ENCODE data around the gene TRIM17. TPM values are rescaled to one million over a fixed set of nuclear protein-coding genes. Genes with fewer than 3 reads are reported as not detected.
A peak's percentile ranks its signal among the peaks of the same experiment; 100 is the strongest.

TRIM17 gene
- total RNA-seq, 1 donor from 2014 or later, result 1.5 TPM

DNA sequence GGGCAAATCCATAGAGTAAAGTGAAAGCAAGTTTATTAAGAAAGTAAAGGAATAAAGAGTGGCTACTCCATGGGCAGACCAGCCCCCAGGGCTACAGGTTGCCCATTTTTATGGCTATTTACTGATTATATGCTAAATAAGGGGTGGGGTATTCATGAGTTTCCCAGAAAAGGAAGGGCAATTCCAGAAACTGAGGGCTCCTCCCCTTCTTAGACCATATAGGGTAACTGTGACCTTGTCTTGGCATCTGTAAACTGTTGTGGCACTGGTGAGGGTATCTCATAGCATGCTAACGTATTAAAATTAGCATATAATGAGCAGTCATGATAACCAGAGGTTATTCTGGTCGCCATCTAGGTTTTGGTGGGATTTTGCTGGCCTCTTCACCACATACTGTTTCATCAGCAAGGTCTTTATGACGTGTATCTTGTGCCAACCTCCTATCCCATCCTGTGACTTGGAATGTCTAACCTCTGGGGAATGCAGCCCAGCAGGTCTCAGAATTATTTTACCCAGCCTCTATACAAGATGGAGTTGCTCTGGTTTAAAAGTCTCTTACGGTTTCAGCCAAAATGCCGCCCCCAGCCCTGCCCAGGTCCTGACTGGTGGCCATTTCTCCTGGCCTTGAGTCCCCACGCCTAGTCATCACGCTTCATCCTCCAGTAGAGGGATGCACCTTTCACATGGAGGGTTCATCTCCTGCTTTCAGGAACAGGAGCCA lies 982 bp upstream of the TRIM17 start:
- DNase-seq (ENCODE audit: low read depth), result peak; percentile 37

DNA sequence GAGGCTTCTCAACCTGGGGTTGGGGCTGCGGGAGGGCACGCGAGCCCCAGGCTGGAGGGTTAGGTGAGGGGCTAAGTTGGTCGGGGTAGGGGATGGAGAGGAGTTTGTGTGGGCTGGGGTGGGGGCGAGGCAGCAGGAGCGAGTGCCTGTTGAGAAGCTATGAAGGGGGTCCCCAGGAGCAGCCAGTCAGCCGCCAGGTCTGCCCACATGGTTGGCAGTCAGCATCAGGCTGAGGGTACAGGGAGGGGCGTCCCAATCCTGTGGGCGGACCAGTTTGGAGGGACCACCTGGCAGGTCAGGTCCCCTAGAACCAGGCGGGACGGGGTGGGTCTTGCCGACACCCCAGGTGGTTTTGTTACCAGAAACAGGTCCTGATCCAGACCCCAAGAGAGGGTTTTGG lies 400 bp upstream of the TRIM17 start:
- no peak for DNase-seq (ENCODE audit: low read depth)

DNA sequence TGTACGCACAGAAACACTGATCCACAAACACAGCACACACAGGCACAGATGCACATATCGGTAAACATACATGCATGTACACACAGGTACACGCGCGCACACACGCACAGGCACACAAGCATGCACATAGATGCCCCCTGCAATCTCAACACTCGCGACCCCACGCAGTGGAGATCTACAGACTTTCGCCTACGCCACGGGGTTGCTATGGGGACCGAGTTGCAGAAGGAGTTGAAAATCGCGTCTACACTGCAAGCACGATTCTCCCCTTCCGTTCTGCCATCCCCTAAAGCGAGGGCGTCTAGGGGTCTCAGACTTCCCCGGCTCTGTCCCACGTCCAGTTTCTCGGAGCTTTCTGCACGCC lies 826 bp downstream of the TRIM17 start:
- DNase-seq (ENCODE audit: low read depth), result no peak

DNA sequence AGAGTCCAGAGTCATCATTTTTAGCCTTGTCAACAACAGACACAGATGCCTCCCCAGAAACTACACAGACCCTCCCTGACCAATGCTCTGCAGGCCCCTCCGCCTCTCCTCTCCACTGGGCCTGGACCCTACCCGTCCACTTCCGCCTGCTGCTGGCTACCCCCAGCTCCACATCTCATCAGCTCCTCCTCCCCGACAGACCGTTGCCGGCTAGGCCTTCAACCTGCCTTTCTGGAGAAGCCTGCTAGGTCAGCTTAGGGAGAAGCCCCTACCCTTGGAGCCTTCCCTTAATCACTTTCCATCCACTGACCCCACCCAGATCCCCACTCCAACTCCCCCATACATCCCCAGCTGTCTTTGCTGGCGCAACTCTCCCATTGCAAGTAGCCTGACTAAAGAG lies 1.4 kb downstream of the TRIM17 start:
- no peak for DNase-seq (ENCODE audit: low read depth)

DNA sequence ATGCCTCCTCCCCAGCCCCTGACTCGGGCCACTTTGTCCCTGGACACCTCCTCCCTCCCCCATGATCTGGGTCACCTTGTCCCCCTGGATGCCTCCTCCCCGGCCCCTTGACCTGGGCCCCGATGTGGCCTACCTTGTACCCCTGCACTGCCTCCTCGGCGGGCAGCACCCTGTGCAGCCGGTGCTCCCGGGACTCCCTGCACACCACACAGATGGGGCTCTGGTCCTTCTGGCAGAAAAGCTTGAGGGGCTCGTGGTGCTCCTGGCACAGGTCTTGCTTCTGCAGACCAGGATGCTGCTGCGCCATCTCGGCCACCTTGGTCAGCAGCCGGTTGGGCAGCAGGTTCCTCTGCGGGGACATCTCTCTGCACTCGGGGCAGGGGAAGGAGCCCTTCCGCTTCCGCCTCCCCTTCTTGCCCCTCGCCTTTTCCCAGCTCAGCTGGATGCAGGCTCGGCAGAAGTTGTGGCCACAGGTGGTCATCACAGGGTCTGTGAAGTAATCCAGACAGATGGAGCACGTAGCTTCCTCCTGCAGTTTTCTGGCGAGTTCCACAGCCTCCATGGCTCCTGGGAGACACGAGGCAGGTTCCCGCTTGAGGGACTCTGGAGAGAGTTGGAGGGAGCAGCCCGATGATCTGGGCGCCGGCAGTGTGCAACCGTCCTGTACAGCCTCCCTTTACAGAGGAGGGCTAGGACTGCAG lies 2.0 kb downstream of the TRIM17 start:
- DNase-seq (ENCODE audit: low read depth), result no peak

DNA sequence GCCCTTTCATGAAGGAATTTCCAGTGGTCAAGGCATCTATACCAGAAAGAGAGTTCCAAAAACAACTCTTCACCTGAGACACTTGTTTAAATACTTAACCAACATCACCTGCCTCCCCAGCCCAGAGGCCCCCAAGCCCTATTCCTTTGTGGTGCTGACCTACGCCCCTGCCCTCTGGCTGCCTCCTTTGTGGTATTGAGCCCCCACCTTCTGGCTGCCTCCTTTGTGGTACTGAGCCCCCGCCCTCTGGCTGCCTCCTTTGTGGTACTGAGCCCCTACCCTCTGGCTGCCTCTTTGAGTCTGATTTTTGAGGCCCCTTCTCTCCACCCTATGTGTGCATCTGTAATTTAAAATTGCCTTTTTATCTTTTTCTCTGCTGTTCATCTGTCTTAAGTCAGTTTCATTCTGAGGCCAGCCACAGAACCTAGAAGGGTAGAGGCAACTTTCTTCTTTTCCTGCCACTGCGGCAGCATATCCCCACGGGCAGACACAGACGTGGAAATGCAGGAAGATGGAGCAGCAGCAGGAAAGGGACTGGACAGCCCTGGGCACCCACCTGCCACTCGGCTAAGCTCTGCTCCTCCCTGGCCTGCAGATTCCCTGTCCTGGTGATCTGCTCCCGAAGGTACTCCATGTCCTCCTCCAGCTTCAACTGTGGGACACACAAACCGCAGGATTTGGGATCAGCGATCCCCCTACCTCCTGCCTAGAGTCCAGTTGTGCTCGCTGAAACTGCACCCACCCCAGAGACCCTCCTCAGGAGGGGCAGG lies 3.2 kb downstream of the TRIM17 start:
- DNase-seq (ENCODE audit: low read depth), result no peak

DNA sequence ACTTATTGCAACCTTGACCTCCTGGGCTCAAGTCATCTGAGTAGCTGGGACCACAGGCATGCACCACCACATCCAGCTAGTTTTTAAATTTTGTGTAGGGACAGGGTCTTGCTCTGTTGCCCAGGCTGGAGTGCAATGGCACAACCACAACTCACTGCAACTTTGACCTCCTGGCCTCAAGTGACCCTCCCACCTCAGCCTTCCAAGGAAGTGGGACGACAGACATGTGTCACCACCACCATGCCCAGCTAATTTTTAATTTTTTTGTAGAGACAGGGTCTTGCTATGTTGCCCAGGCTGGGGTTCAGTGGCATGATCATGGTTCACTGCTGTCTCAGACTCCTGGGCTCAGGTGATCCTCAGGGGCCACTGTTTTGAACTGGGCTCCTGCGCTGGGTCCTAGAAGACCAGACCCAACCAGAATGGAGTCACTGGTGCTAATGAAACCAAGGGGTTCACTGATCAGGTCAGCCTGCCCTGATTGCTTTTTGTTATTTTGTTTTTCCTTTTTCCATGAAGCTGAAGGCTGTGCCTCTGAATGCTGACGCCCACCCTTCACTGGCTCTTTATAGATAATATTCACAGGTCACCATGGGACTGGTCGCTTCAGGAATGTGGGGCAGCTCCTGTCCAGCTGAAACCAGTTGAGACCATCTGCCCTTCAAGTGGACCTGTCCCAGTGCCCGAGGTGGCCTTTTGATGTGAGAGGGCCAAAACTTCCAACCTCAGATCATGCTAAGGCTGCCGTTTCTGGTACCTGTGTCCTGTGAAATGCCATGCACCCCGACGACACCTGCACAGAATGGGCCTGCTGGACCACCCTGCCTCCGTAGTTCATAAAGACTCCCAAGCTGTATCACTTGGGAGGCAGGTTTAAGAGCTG lies 4.9 kb downstream of the TRIM17 start:
- DNase-seq (ENCODE audit: low read depth), result no peak

DNA sequence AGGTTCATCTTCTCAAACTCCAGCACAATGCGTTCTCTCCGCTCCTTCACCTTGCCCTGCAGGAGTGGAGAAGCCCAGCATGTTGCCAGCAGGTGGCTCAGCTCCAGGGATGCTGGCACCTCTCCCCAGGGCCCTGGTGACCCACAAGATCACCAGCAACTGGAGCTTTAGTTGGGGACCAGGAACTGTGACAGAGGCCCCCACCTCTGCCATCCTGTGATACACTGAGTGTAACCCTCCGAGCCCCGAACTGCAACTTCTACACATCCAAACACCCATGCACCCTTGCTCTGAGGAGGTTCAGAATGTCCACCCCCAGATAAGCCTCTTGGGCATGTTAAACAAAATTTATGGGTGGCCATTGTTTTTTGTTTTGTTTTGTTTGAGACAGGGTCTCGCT lies 5.5 kb downstream of the TRIM17 start:
- DNase-seq (ENCODE audit: low read depth), result no peak

DNA sequence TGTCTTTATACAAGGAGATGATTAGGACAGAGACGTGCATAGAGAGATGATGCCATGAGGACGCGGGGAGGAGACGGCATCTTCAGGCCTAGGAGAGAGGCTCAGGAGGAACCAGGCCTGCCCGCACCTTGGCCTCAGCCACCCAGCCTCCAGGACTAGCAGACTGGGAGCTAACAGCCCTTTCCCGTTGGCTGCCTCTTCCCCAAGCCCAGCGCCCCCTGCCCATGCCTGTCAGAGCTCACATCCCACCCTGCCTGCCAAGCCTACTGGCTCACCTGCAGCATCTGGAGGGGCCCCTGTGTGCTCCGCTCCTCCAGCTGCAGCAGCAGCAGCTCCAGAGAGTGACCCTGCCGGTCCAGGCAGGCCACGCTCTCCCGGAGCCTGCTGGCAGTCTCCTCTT lies 6.0 kb downstream of the TRIM17 start:
- no peak for DNase-seq (ENCODE audit: low read depth)

DNA sequence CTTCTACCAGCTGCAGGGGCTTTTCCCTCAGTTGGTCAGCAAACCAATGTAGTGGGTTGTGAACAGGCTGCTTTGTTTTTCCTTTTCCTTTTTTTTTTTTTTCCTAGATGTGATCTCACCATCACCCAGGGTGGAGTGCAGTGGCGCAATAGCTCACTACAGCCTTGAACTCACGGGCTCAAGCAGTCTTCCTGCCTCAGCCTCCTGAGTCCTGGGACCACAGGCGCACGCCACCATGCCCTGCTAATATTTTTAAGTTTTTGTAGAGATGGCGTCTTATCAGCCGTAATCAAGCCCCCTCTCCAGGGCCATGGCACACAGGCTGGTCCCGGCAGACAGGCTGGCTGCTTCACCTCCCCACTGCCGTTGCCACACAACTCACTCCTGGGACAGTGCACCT lies 6.6 kb downstream of the TRIM17 start:
- peak; percentile 13 for DNase-seq (ENCODE audit: low read depth)

DNA sequence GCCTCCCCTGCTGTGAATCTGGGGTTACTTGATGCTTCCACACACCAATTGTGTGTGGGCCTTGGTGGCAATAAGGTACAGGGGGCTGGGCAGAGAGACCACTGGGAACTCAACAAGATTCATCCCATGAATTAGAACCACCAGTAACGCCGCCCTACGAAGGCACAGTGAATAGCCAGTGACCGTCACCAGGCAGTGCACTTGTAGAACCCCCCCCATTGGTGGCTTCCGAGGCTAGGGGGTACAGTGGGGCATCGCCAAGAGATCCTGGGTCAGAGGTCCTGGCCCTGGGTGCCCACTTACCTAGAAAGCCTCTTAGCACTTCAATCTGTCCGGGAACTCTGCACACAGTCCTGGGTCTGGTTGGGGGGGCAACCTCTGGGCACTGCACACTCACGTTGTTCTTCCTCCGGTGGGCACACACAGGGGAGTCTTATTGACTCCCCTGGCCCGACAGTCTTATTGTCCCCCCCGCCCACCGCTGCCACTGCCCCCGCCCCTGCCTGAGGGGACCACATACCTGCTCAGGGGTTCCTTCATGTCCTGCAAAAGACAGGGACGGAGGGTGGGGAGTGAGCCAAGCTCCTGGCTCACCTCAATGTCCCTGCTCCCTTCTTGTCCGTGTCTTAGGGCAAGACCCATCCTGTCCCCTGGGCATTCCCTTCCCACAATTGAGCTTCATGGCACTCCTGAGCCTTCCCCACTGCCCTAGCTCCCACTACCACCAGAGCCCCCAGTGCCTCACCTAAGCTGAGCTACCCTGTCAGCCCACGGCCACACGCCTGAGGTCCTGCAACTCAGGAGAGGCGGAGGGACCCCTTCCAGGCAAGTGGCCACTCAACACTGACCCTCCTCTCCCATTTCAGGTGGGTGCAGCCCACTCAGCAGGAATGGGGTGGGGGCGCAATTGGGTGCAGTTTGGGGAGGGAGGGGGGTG lies 7.5 kb downstream of the TRIM17 start:
- no peak for DNase-seq (ENCODE audit: low read depth)

DNA sequence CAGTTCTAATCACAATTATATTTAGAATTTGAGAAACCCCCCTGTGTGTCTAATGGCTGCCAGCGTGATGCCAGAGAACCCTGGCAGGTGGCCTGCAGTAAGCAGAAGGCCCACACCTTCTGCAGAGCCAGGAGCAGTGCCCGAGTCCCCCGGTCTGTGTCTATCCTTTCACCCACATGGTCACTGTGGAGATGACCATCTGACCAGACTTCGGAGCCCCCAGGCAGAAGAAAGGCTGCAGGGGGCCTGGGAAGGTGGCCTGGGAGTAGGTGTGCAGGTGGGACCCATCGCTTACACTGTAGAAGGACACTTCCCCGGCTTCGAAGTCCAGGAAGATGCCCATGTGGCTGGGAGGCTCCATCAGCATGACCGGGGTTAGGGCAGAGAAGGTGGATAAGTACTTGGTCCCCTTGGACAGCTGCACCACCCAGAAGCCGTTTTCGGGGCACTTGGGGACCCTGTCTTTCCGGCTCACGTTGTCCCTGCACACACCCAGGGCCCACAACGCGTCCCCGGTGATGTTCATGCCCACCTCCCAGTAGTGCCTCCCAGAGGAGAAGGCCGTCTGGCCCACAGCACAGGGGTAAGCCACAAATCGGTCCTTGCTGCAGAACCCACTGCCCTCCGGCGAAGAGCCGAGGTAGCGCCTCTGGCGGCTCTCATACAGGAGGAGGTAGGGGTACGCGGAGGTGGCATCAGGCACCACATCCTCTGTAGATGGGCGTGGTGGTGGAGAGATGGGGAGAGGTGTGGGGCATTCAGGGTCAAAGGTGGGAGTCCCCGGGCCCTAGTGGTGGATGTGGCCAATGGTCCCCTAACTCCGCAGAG lies 8.4 kb downstream of the TRIM17 start:
- no peak for DNase-seq (ENCODE audit: low read depth)

DNA sequence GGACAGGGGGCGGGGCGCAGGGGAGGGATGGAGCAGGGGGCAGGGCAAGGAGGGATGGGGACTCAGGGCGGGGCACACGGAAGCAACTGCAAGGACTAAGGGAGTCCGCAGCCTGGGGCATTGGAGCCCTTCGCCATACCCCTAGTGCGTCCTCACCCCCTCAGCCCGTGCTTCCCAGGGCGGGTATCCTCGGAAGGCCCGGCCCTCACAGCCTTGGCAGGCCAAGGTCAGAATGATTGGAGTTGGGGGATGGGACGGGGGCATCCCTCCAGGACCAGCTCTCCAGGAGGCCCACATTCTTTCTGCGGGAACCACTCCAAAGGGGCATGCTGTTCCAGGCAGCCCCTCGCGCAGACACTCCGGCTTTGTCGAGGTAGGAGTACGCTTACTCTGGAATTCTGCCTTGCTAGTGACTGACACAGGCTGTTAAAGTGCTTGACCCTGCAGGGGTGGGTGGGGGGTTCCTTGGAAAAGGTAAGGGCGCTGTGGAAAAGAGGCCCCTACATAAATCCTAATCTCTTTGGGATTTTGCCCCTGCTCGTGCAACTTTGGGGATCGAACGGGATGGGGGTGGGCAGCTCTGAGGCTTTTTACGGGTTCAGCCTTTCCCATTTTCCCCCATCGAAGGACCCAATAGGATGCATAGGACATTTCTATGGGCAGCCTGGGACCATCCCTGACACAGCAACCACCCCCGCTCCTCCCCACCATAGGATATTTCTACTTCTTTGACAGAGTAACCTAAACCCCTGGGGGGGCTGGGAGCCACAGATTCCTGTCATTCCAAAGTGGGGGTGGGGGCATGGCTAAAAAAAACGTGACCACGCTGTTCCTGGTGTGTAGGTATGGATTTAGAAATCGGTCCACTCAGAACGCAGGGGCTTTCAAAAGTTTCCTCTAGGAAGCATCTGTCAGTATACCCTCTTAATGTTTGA lies 9.3 kb downstream of the TRIM17 start:
- no peak for DNase-seq (ENCODE audit: low read depth)

DNA sequence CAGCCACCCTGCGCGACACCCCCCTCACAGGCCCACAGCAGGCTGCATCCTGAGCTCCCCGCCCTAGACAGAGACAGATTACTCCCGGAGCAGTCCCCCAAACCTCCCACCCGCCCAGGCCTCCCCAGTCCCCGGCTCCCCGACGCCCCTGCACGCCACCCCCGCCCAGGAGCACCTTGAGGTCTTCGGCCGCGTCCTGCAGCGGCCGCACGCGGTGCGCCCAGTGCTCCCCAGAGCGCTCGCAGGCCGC lies 10.8 kb downstream of the TRIM17 start:
- no peak for DNase-seq (ENCODE audit: low read depth)

DNA sequence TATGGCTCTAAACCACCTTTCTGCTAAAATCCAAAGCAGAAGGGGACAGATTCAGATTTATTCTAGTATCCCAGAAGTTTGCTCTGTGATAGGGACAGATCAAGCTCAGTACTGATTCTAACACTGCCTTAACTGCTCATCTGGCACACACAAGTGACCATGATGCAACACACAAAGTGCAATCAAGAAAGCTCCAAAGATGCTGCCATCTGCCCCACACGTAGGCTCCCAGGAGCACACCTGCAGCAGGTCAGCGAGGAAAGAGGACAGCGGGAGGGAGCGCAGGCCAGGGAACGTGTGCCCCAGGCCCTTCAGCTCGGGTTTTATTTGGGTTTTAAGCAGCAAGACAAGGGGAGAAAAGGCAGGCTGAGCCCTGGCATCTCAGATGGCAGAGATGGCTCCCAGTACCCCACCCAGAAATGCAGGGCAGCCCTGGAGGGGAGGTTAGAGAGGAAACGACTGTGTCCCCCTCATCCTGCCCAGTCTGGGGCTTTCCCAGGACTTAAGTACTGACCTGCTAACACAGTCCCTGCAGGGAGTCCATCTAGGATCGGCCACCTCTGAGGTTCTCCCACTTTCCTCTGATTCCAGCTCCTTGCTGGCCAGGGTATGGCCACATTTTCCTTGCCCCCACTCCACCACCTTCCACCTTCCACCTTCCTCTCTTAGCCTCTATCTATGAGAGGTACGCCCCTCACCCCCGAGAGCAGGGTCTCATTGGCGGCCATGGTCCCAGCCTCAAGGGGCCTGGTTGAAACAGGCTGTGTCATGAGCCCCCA lies 11.3 kb downstream of the TRIM17 start:
- DNase-seq (ENCODE audit: low read depth), result no peak

DNA sequence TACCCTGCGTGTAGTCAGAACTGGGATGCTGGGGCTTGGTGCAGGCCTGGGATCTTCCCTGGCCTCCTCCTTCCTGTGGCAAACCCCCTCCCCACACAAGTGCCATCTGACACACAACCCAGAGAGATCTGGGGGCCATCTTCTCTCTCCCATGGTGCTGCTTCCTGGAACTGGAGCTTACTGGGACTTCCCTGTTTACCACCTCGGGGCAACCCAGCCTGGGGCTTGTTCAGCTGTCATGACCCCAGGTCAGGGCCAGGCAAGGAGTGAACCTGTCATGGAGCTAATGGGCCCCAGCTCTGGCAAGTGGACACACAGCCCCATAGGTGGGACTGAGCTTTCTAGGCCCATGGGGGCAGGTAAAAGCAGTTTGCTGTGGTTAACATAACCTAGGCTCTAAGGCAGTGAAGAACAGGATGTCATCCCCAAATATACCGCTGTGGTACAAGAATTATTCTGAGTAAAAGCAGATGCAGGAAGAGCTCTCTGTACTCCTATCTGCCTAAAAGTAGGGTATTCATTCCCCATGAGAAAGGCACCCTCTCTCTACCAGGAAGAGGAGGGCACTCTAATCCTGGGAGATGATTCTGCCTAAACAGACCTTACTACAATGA lies 12.4 kb downstream of the TRIM17 start:
- no peak for DNase-seq (ENCODE audit: low read depth)

DNA sequence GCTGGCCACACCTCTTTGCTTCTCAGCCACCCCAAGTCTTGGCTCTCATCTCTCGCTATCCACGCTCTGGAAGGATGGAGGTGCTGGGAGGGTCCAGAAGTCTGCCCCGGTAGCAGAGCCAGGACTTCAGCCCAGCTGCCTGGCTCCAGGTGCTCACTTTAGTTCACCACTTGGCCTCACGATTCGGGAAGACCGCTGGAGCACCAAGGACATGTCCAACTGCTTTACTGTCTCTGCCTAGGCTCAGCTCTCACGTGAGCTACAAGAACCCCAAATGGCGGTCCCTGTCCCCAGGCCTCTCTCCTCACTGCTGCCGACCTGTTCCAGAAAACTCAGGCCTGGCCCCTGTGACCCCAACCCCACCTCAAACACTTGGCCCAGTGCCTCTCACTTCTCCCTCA lies 13.4 kb downstream of the TRIM17 start:
- DNase-seq (ENCODE audit: low read depth), result no peak

DNA sequence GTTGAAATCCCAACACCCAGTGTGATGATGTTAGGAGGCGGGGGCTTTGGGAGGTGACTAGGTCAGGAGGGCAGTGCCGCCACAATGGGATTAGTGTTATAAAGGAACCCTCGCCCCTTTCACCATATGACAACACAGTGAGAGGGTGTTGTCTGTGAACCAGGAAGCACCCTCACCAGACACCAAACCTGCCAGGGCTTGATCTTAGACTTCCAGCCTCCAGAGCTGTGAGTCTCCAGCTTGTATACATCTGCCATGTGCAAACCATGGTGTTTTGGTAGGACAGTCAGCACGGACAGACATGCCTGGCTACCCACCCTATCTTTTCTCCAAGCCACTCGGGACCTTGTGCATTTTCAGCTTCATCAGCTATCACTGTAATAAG lies 14.0 kb downstream of the TRIM17 start:
- no peak for DNase-seq (ENCODE audit: low read depth)

All from renal cortical epithelial cell (primary cell).